ENCODE data around the gene MS4A8.
"Not testable (repeated sequence)": the region's sequence is repeated elsewhere in the genome, so short reads cannot be mapped to it uniquely, and the experiment has no call there.

The MS4A8 gene

GRCh38 chr11:60680455-60681119 lies 18.8 kb upstream of the MS4A8 start:
- Histone ChIP-seq H3K4me3 (no peak overlapping the region), H3K4me1 (no peaks in the 10 kb centered on the region), H3K36me3 (no peaks in the 10 kb centered on the region), H3K27ac (no peak overlapping the region), H3K9me3 (peaks cover 5 to 24% (median 18%) of the 10 kb centered on the region in 3 donors), H3K27me3 (no peaks in the 10 kb centered on the region)
- intact Hi-C loops (cut with DNase I; ENCODE audit: low total_unique reads), result no loop called here
- no peak for DNase-seq
- TF ChIP-seq CTCF (IDR thresholded peaks at IDR 0.05), result no peak

GRCh38 chr11:60684541-60684848 lies 14.9 kb upstream of the MS4A8 start:
- H3K36me3 ChIP-seq; H3K4me3 ChIP-seq; H3K27ac ChIP-seq; intact Hi-C loops (cut with DNase I; ENCODE audit: low total_unique reads); H3K4me1 ChIP-seq; DNase-seq; H3K9me3 ChIP-seq; H3K27me3 ChIP-seq: not testable (repeated sequence)

- intact Hi-C loops (cut with DNase I; ENCODE audit: low total_unique reads), result no loop called here
- H3K27ac ChIP-seq, result no peak overlapping the region
- no peaks in the 10 kb centered on the region for H3K36me3 ChIP-seq
- no peak for DNase-seq
- H3K4me3 ChIP-seq, result no peak overlapping the region
- H3K9me3 ChIP-seq, result no peaks in the 10 kb centered on the region
- no peaks in the 10 kb centered on the region for H3K4me1 ChIP-seq
- no peaks in the 10 kb centered on the region for H3K27me3 ChIP-seq
- TF ChIP-seq CTCF (IDR thresholded peaks at IDR 0.05), result no peak
Measured at GRCh38 chr11:60691661-60692060, 7.8 kb upstream of the MS4A8 start.

GRCh38 chr11:60699936-60700335 lies 524 bp downstream of the MS4A8 start:
- Histone ChIP-seq H3K4me1 (no peaks in the 10 kb centered on the region), H3K27me3 (no peaks in the 10 kb centered on the region), H3K9me3 (no peaks in the 10 kb centered on the region), H3K4me3 (no peak overlapping the region), H3K27ac (no peak overlapping the region), H3K36me3 (no peaks in the 10 kb centered on the region)
- intact Hi-C loops (cut with DNase I; ENCODE audit: low total_unique reads), result no loop called here
- no peak for TF ChIP-seq CTCF (IDR thresholded peaks at IDR 0.05)
- no peak for DNase-seq

GRCh38 chr11:60700689-60701468 lies 1.5 kb downstream of the MS4A8 start:
- H3K4me3 ChIP-seq, result no peak overlapping the region
- no peaks in the 10 kb centered on the region for H3K9me3 ChIP-seq
- no peak for DNase-seq
- no peak overlapping the region for H3K27ac ChIP-seq
- no peak for TF ChIP-seq CTCF (IDR thresholded peaks at IDR 0.05)
- H3K36me3 ChIP-seq, result no peaks in the 10 kb centered on the region
- no peaks in the 10 kb centered on the region for H3K27me3 ChIP-seq
- intact Hi-C loops (cut with DNase I; ENCODE audit: low total_unique reads), result no loop called here
- H3K4me1 ChIP-seq, result no peaks in the 10 kb centered on the region

- TF ChIP-seq CTCF (IDR thresholded peaks at IDR 0.05), result no peak
- Histone ChIP-seq H3K36me3 (no peaks in the 10 kb centered on the region), H3K9me3 (no peaks in the 10 kb centered on the region), H3K27ac (no peak overlapping the region), H3K4me1 (no peaks in the 10 kb centered on the region), H3K4me3 (no peak overlapping the region), H3K27me3 (no peaks in the 10 kb centered on the region)
- intact Hi-C loops (cut with DNase I; ENCODE audit: low total_unique reads), result no loop called here
- no peak for DNase-seq
Measured at GRCh38 chr11:60701469-60701818, 2.0 kb downstream of the MS4A8 start.

All from tibial artery (tissue), 4 donors.